ENCODE measurements around the gene PDE11A.

- TF ChIP-seq CTCF (IDR thresholded peaks at IDR 0.05; ENCODE audit: borderline replicate concordance, extremely low read depth, low read length, poor library complexity, severe bottlenecking) (no peak), EZH2 (IDR thresholded peaks at IDR 0.05; ENCODE audit: borderline replicate concordance, low read depth, low read length, severe bottlenecking) (no peak)
These were observed 178.7 kb downstream of the PDE11A start for GRCh38 chr2:177893880-177894279.

All from DND-41 (cell line).